Stomach (tissue), 9 donors: ENCODE results near the gene TCEANC. TPM values are rescaled to one million over a fixed set of nuclear protein-coding genes. Genes with fewer than 3 reads are reported as not detected.

ENCODE experiments used
- DNase-seq, 2 donors: peaks; one replicate each; pipeline versions ENCODE4 v3.0.0 to v3.0.0-alpha.2; 2013 to 2019
- H3K27ac ChIP-seq, 5 donors: fragments of 200-600 bp in 4 of 5; sonication (generic) in 4 of 5; one replicate each; pipeline ENCODE4 v1.5.1; 2013 to 2019; ENCODE audit warnings: mild to moderate bottlenecking in 1 of 5, moderate library complexity in 1 of 5
- H3K27me3 ChIP-seq, 3 donors: fragments of 200-600 bp; sonication (generic); one replicate each; pipeline ENCODE4 v1.5.1; 2017 to 2019; ENCODE audit warnings: mixed run types in 1 of 3
- H3K36me3 ChIP-seq, 4 donors: fragments of 200-600 bp; sonication (generic); 1 replicate in 3 of 4; 2 replicates in 1 of 4; pipeline ENCODE4 v1.5.1; 2016 to 2019
- H3K4me1 ChIP-seq, 4 donors: fragments of 200-600 bp; sonication (generic); one replicate each; pipeline ENCODE4 v1.5.1; 2016 to 2019
- H3K4me3 ChIP-seq, 4 donors: fragments of 200-600 bp; sonication (generic) in 3 of 4; one replicate each; pipeline ENCODE4 v1.5.1; 2016 to 2019; ENCODE audit warnings: mild to moderate bottlenecking in 1 of 4
- H3K9me3 ChIP-seq, 4 donors: fragments of 200-600 bp; sonication (generic); one replicate each; pipeline ENCODE4 v1.5.1; 2016 to 2019
- EP300 ChIP-seq: sonication (generic); formaldehyde crosslinking; IDR thresholded peaks from one replicate; pipeline ENCODE4 v1.6.1; 2017; ENCODE audit warnings: antibody characterized with exemption
- POLR2A ChIP-seq, 4 donors: fragments of 450-650 bp; IDR thresholded peaks; one replicate each; pipeline ENCODE4 v1.6.1; 2016; ENCODE audit warnings: antibody characterized with exemption in 4 of 4, control low read depth in 2 of 4, mild to moderate bottlenecking in 1 of 4, moderate library complexity in 1 of 4
- POLR2AphosphoS5 ChIP-seq, 3 donors: sonication (generic); formaldehyde crosslinking; IDR thresholded peaks; one replicate each; pipeline ENCODE4 v1.6.1; 2016; ENCODE audit warnings: antibody characterized with exemption in 3 of 3
- WGBS, 5 donors: extraction: QIAGEN DNeasy Blood & Tissue Kit in 3 of 5; methylation state at CpG; one replicate each; pipeline versions ENCODE4 v1.1.5 to v1.1.7; 2013 to 2018; 5-methylcytosine and 5-hydroxymethylcytosine counted together
- intact Hi-C: fragments of 100-400 bp; cut with DNase I; formaldehyde crosslinking; loops from one replicate; pipeline ENCODE4 v1.15.1; 2023; ENCODE audit warnings: low total_unique reads
- polyA plus RNA-seq, 3 donors: library from polyadenylated mRNA; stranded (reverse); fragments of 200-250 nt; gene quantifications; one replicate each; pipeline ENCODE4 v1.2.3, GENCODE V29; 2013
- total RNA-seq, 5 donors: library from RNA; depleted of rRNA; stranded (reverse); fragments of >200 nt; gene quantifications; one replicate each; pipeline versions ENCODE4 v1.1.0 to v1.2.3, GENCODE V29; 2014 to 2016
- TF ChIP-seq, protein P1 (sequence below), 7 experiments: fragments of 450-650 bp in 4 of 7; fragments of 200-600 bp in 3 of 7; sonication (generic) in 3 of 7; IDR thresholded peaks; one replicate each; pipeline ENCODE4 v1.5.1; 2016 to 2019; ENCODE audit warnings: antibody characterized with exemption in 7 of 7, control low read depth in 2 of 7, mild to moderate bottlenecking in 1 of 7
- donor health status: healthy with polysubstance abuse.
- donor health status: Bipolar disorder and iron deficiency.
- donor health status: healthy.

Gene TCEANC
- total and polyA plus RNA-seq, 8 donors = 1.2 to 25.7 (median 3.5) TPM

DNA sequence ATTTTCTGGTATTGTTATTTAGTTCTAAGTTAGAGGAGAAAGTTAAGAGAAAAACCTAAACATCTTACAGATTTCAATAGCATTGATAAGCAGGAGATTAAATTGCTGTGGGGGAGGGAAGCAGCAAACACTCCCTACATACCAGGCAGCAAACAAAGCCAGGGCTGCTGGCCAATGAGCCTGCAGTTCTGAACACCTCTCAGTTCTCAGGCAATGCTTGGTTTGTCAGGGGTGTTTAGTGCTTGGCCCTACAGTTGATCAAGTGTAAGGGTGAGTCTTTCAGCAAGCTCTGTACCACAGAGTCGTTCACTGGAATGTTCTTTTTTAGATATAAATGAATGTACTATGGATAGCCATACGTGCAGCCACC lies 45.0 kb upstream of the TCEANC start:
- Histone ChIP-seq H3K27ac (peak overlapping the region in 2 of 5 donors; percentile 29 to 46), H3K4me3 (no peak overlapping the region), H3K4me1 (no peaks in the 10 kb centered on the region), H3K27me3 (peaks cover 0 to 4% (median 0%) of the 10 kb centered on the region in 3 donors), H3K36me3 (no peaks in the 10 kb centered on the region), H3K9me3 (no peaks in the 10 kb centered on the region)
- TF ChIP-seq, protein P1, sequence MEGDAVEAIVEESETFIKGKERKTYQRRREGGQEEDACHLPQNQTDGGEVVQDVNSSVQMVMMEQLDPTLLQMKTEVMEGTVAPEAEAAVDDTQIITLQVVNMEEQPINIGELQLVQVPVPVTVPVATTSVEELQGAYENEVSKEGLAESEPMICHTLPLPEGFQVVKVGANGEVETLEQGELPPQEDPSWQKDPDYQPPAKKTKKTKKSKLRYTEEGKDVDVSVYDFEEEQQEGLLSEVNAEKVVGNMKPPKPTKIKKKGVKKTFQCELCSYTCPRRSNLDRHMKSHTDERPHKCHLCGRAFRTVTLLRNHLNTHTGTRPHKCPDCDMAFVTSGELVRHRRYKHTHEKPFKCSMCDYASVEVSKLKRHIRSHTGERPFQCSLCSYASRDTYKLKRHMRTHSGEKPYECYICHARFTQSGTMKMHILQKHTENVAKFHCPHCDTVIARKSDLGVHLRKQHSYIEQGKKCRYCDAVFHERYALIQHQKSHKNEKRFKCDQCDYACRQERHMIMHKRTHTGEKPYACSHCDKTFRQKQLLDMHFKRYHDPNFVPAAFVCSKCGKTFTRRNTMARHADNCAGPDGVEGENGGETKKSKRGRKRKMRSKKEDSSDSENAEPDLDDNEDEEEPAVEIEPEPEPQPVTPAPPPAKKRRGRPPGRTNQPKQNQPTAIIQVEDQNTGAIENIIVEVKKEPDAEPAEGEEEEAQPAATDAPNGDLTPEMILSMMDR (IDR thresholded peaks at IDR 0.05) = no peak
- no peak for TF ChIP-seq POLR2A (IDR thresholded peaks at IDR 0.05)
- TF ChIP-seq POLR2AphosphoS5 (IDR thresholded peaks at IDR 0.05) = no peak
- TF ChIP-seq EP300 = no peak
- DNase-seq = peak; percentile 31 to 65
- intact Hi-C loops = no loop called here
- 37 to 61% (median 42%) methylated on average over 2 of the region's 2 CpGs for WGBS, 5 donors

DNA sequence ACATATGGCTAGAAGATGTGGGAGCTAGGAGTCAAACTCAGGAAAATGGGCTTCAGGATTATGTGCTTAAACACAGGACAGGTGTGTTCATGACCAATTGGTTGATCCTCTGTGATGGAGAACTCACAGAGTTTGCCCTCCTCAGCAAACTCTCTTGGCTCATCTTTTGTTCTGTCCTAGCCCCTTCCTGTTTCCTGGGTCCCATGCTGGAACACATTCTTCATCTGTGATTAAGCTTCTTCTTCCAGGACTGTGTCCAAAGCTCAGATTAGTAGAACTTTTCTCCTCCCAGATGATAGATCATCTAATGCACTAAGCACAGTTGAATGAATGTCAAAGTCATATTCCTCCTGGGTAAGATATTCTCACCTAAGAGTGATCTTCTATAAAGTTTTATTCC lies 38.8 kb upstream of the TCEANC start:
- intact Hi-C loops = no loop called here
- Histone ChIP-seq H3K4me3 (no peak overlapping the region), H3K9me3 (peaks cover 0 to 3% (median 0%) of the 10 kb centered on the region in 4 donors), H3K27me3 (no peaks in the 10 kb centered on the region), H3K4me1 (no peaks in the 10 kb centered on the region), H3K27ac (no peak overlapping the region), H3K36me3 (no peaks in the 10 kb centered on the region)
- no peak for DNase-seq
- TF ChIP-seq EP300 (no peak), POLR2AphosphoS5 (IDR thresholded peaks at IDR 0.05) (no peak), POLR2A (IDR thresholded peaks at IDR 0.05) (no peak)
- TF ChIP-seq, protein P1 (IDR thresholded peaks at IDR 0.05) = no peak

DNA sequence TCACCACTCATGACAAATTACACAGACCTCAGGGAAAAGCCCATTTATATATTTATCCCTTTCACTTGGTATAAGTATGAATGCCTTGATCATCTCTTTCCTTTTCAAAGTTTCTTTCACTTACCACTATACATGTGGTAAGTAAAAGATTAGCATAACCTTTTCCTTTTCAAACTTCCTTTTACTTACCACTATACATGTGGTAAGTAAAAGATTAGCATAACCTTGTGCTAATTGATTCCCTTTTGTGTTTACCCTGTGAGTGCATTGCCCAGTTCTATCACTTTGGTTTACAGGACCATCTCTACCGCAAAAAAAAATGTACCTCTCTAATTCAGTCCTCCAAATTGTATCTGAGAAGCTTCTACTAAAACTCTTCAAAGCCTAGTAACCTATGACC lies 32.7 kb upstream of the TCEANC start:
- no peak for TF ChIP-seq EP300
- no peak for TF ChIP-seq POLR2A (IDR thresholded peaks at IDR 0.05)
- TF ChIP-seq POLR2AphosphoS5 (IDR thresholded peaks at IDR 0.05) = no peak
- TF ChIP-seq, protein P1 (IDR thresholded peaks at IDR 0.05) = no peak
- H3K9me3 ChIP-seq = peaks cover 0 to 11% (median 3%) of the 10 kb centered on the region in 4 donors
- H3K27me3 ChIP-seq = peaks cover 0 to 12% (median 0%) of the 10 kb centered on the region in 3 donors
- no peak for DNase-seq
- no peaks in the 10 kb centered on the region for H3K4me1 ChIP-seq
- intact Hi-C loops = no loop called here
- H3K27ac ChIP-seq = no peak overlapping the region
- no peaks in the 10 kb centered on the region for H3K36me3 ChIP-seq
- no peak overlapping the region for H3K4me3 ChIP-seq
- WGBS, 5 donors = 22 to 67% (median 35%) methylated on average over 1 of the region's 1 CpG

DNA sequence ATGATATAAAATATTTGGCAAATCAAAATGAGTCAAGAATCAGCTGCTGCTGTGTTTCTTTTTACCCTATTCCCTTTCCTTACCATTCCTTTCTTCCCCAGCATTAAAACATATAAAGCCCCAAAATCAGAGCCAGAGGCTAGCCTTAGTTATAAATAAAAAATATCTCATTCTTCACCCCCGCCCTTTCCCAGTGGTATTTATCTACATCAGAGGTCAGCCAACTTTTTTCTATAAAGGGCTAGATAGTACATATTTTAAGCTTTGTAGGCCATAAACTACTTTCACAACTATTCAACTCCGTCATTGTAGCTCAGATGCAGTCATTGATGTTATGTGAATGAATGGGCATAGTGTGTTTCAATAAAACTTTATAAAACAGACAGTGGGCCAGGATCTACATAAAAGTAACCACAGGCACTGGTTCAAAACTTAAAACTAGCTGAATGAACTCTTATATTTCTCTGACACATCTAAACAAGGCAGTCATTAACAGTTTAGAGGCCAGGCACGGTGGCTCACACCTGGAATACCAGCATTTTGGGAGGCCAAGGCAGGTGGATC lies 30.5 kb upstream of the TCEANC start:
- Histone ChIP-seq H3K4me3 (no peak overlapping the region), H3K4me1 (no peaks in the 10 kb centered on the region), H3K36me3 (no peaks in the 10 kb centered on the region), H3K27ac (no peak overlapping the region), H3K27me3 (peaks cover 0 to 14% (median 0%) of the 10 kb centered on the region in 3 donors), H3K9me3 (peaks cover 0 to 11% (median 3%) of the 10 kb centered on the region in 4 donors)
- DNase-seq = peak in 1 of 2 donors; percentile 23
- WGBS, 5 donors = 56 to 65% (median 59%) methylated on average over 3 of the region's 3 CpGs
- TF ChIP-seq, protein P1 (IDR thresholded peaks at IDR 0.05) = no peak
- no peak for TF ChIP-seq POLR2AphosphoS5 (IDR thresholded peaks at IDR 0.05)
- TF ChIP-seq POLR2A (IDR thresholded peaks at IDR 0.05) = no peak
- TF ChIP-seq EP300 = no peak
- intact Hi-C loops = no loop called here
